Lung (tissue), 12 donors: ENCODE measurements around the gene AGAP1. TPM values are rescaled to one million over a fixed set of nuclear protein-coding genes. Genes with fewer than 3 reads are reported as not detected.

Experiments used
- ATAC-seq: fragments of 200-7000 bp; cut with Tn5 transposase; one replicate; pipeline ENCODE4 v1.9.1; 2020; ENCODE audit warnings: moderate number of reproducible peaks; ENCODE audit not compliant: insufficient read depth, low FRiP score
- DNase-seq, 3 donors: peaks; one replicate each; pipeline ENCODE4 v3.0.0-alpha.2; 2013 to 2017
- H3K27ac ChIP-seq, 2 donors: one replicate each; pipeline ENCODE4 v1.5.1; 2013; ENCODE audit warnings: mild to moderate bottlenecking in 2 of 2, moderate library complexity in 2 of 2, control low read depth in 1 of 2, inconsistent platforms in 1 of 2, low read depth in 1 of 2, low read length in 1 of 2
- H3K27me3 ChIP-seq, 3 donors: one replicate each; pipeline ENCODE4 v1.5.1; 2013; ENCODE audit warnings: low read length in 2 of 3; ENCODE audit not compliant: control insufficient read depth in 3 of 3, insufficient read depth in 3 of 3
- H3K36me3 ChIP-seq, 4 donors: one replicate each; pipeline ENCODE4 v1.5.1; 2013; ENCODE audit warnings: low read length in 4 of 4, mild to moderate bottlenecking in 1 of 4, moderate library complexity in 1 of 4; ENCODE audit not compliant: control insufficient read depth in 4 of 4, insufficient read depth in 4 of 4
- H3K4me1 ChIP-seq, 5 donors: one replicate each; pipeline ENCODE4 v1.5.1; 2013; ENCODE audit warnings: low read length in 5 of 5, mild to moderate bottlenecking in 2 of 5, moderate library complexity in 1 of 5; ENCODE audit not compliant: control insufficient read depth in 5 of 5, insufficient read depth in 5 of 5
- H3K4me3 ChIP-seq: one replicate; pipeline ENCODE4 v1.5.1; 2013; ENCODE audit warnings: mild to moderate bottlenecking, control low read depth, moderate library complexity
- H3K9ac ChIP-seq, 2 donors: one replicate each; pipeline ENCODE4 v1.5.1; 2013; ENCODE audit warnings: low read length in 2 of 2, control low read depth in 1 of 2; ENCODE audit not compliant: insufficient read depth in 1 of 2
- H3K9me3 ChIP-seq, 4 donors: one replicate each; pipeline ENCODE4 v1.5.1; 2013; ENCODE audit warnings: low read length in 3 of 4, mild to moderate bottlenecking in 1 of 4, moderate library complexity in 1 of 4; ENCODE audit not compliant: control insufficient read depth in 4 of 4, insufficient read depth in 3 of 4
- WGBS, 2 donors: extraction: QIAGEN DNeasy Blood & Tissue Kit; methylation state at CpG; one replicate each; pipeline ENCODE4 v1.1.7; 2013; 5-methylcytosine and 5-hydroxymethylcytosine counted together
- polyA plus RNA-seq, 2 donors: library from polyadenylated mRNA; stranded (reverse); fragments of 200-250 nt; gene quantifications; one replicate each; pipeline ENCODE4 v1.2.1, GENCODE V29; 2013
- total RNA-seq, 2 donors: library from RNA; depleted of rRNA in 1 of 2; stranded (reverse); fragments of >200 nt in 1 of 2; gene quantifications; one replicate each; pipeline ENCODE4 v1.2.1, GENCODE V29; 2014 to 2021
- TF ChIP-seq, protein P1 (sequence below): IDR thresholded peaks from 2 replicates; pipeline ENCODE4 v1.5.1; 2012; ENCODE audit warnings: mild to moderate bottlenecking; ENCODE audit errors: control extremely low read depth, extremely low read depth
- donor health status: control.
- donor health status: control.
- donor health status: Bipolar disorder and iron deficiency.
- donor health status: healthy.
- donor health status: DM: yes; HTN: yes; CAD: no.

The AGAP1 gene
- total and polyA plus RNA-seq, 4 donors = 6.6 to 39.4 (median 20.2) TPM

DNA sequence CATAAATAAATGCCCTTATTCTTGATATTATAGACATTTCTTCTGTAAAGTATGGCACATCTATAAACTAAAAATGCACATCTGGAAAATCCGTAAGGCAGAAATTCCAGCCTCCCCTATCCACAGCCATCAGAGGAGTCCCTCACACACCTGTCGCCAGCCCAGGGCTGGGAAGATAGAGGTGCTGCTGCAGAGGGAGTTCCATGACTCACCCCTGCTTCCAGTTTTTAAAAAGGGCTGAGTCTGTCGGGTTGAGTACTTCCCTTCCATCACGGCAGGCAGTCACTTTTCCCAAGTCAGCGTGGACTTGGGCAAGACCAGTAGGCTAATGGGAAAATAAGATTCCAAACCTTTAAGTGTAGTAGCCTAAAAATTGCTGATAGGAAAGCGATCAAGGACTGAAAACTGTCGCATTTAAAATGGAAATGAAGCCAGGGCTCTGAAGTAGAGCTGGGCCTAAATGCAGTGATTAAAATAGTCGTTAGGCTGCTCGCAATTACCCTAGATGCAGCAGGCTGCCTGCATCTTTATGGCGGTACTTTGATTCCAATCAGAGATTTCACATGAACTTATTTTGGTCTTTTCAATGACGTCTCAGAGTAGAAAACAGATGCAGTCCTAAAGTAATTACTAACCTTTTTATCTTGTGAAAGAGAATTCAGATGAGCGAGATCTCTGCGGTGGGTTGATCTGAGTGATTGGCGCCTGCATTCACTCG, 280.5 kb downstream of the AGAP1 start:
- H3K4me3 ChIP-seq = no peak overlapping the region
- H3K4me1 ChIP-seq = no peaks in the 10 kb centered on the region
- H3K27me3 ChIP-seq = no peaks in the 10 kb centered on the region
- no peak overlapping the region for H3K9ac ChIP-seq
- ATAC-seq (no peak), DNase-seq (no peak)
- H3K27ac ChIP-seq = no peak overlapping the region
- WGBS, 2 donors = 86 to 88% methylated on average over 15 of the region's 15 CpGs
- H3K36me3 ChIP-seq = peaks cover 0 to 7% (median 4%) of the 10 kb centered on the region in 4 donors
- TF ChIP-seq, protein P1, sequence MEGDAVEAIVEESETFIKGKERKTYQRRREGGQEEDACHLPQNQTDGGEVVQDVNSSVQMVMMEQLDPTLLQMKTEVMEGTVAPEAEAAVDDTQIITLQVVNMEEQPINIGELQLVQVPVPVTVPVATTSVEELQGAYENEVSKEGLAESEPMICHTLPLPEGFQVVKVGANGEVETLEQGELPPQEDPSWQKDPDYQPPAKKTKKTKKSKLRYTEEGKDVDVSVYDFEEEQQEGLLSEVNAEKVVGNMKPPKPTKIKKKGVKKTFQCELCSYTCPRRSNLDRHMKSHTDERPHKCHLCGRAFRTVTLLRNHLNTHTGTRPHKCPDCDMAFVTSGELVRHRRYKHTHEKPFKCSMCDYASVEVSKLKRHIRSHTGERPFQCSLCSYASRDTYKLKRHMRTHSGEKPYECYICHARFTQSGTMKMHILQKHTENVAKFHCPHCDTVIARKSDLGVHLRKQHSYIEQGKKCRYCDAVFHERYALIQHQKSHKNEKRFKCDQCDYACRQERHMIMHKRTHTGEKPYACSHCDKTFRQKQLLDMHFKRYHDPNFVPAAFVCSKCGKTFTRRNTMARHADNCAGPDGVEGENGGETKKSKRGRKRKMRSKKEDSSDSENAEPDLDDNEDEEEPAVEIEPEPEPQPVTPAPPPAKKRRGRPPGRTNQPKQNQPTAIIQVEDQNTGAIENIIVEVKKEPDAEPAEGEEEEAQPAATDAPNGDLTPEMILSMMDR = no peak
- no peaks in the 10 kb centered on the region for H3K9me3 ChIP-seq

DNA sequence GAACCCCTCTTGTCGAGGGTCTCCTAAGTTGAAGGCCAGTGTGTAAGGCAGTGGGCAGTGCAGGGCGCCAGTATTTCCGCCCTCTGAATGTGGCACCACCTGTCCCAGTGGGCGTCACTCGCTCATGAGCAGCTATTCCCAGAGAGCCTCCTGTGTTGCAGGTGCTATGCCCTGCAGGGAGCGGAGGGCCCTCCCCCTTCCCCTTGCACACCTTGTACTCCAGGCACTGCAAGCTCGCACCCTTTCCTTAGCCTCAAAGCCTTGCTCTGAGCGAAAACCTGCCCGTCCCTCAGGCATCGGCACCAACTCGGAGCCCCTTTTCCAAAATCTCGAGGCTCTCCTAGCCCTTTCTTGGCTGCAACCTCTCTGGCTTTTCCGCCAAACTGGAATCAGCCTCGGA, 282.7 kb downstream of the AGAP1 start:
- TF ChIP-seq, protein P1 = no peak
- no peak for ATAC-seq
- no peaks in the 10 kb centered on the region for H3K4me1 ChIP-seq
- 94 to 95% methylated on average over 14 of the region's 14 CpGs for WGBS, 2 donors
- H3K9ac ChIP-seq = no peak overlapping the region
- no peaks in the 10 kb centered on the region for H3K9me3 ChIP-seq
- H3K27me3 ChIP-seq = no peaks in the 10 kb centered on the region
- no peak overlapping the region for H3K27ac ChIP-seq
- peaks cover 0 to 7% (median 4%) of the 10 kb centered on the region in 4 donors for H3K36me3 ChIP-seq
- no peak overlapping the region for H3K4me3 ChIP-seq
- DNase-seq = no peak

DNA sequence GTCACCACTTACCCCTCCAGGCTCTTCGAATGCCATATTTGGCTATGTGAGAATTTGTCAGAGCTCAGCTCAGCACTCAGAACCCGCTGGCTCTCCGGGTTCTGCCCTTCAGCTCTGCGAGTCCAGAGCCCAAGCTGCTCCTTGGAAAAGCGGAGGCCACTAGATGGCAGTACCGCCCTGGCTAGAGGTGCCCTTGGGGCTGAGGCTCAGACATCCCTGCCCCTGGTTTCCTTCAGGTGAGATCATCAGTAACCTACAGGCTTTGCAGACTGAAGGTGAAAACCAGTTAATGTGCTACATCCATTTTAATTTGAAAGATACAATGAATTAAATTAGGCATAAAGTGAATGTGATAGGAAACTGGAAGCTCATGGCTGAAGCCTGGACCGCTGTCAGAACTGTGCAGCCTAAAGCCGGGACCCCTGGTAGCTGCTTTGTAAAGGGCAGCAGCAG, 285.6 kb downstream of the AGAP1 start:
- TF ChIP-seq, protein P1 = peak; percentile 36
- 42 to 43% methylated on average over 8 of the region's 8 CpGs for WGBS, 2 donors
- Histone ChIP-seq H3K4me1 (no peaks in the 10 kb centered on the region), H3K9ac (no peak overlapping the region), H3K27me3 (no peaks in the 10 kb centered on the region), H3K9me3 (no peaks in the 10 kb centered on the region), H3K27ac (no peak overlapping the region), H3K36me3 (peaks cover 0 to 7% (median 3%) of the 10 kb centered on the region in 4 donors), H3K4me3 (no peak overlapping the region)
- ATAC-seq (peak; percentile 83), DNase-seq (peak; percentile 71 to 74 (median 72))
